GM23338 (cell line): ENCODE measurements around the gene FANCL.

Source experiments
- CREB1 ChIP-seq: fragments of 250-450 bp; sonication (Bioruptor Pico); IDR thresholded peaks from 2 replicates; pipeline ENCODE4 v1.5.0; 2020; ENCODE audit warnings: low read depth, mild to moderate bottlenecking, moderate library complexity
- EZH2 ChIP-seq: fragments of 200-600 bp; sonication (generic); IDR thresholded peaks from one replicate; pipeline ENCODE4 v1.8.0; 2017; ENCODE audit warnings: antibody characterized with exemption, mild to moderate bottlenecking, low read depth; ENCODE audit not compliant: unreplicated experiment
- EZH2phosphoT487 ChIP-seq: fragments of 200-600 bp; sonication (generic); IDR thresholded peaks from one replicate; pipeline ENCODE4 v1.8.1; 2018; ENCODE audit warnings: antibody characterized with exemption; ENCODE audit not compliant: unreplicated experiment
- POLR2AphosphoS5 ChIP-seq: IDR thresholded peaks from 2 replicates; pipeline ENCODE4 v1.6.1; 2016; ENCODE audit warnings: antibody characterized with exemption, low read depth
- REST ChIP-seq: IDR thresholded peaks from one replicate; pipeline ENCODE4 v1.6.1; 2018; ENCODE audit warnings: antibody characterized with exemption; ENCODE audit not compliant: unreplicated experiment
- ZNF114 ChIP-seq: fragments of 250-450 bp; sonication (Bioruptor Pico); IDR thresholded peaks from 2 replicates; pipeline ENCODE4 v1.5.0; 2020; ENCODE audit warnings: mild to moderate bottlenecking, moderate library complexity
- TF ChIP-seq, protein P1 (sequence below), 2 experiments: fragments of 200-600 bp in 1 of 2; sonication (generic) in 1 of 2; conservative IDR thresholded peaks; 2 replicates each; pipeline versions ENCODE4 v1.5.1 to v1.6.1; 2016 to 2017; ENCODE audit warnings: antibody characterized with exemption in 2 of 2, low read depth in 2 of 2, mild to moderate bottlenecking in 2 of 2, moderate library complexity in 1 of 2

DNA sequence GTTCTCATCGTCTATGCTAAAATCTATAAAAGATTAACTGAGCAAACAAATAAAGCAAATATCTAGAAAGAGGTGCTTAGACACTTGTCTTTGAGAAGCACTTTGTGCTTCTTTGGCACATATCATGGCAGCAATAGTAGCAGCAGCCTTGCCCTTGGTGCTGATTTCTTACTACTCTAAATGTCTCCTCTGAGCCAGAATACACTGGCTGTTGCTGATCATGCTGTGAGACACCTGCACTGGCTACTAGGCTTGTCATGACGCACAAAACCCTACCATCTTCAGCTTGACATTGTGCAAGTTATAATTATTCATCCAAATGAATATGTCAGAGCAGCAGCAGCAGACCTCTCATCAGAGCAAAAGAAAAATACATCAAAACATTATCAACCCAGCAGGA, 46.7 kb downstream of the FANCL start:
- TF ChIP-seq EZH2, result no peak
- TF ChIP-seq REST, result no peak
- TF ChIP-seq, protein P1, sequence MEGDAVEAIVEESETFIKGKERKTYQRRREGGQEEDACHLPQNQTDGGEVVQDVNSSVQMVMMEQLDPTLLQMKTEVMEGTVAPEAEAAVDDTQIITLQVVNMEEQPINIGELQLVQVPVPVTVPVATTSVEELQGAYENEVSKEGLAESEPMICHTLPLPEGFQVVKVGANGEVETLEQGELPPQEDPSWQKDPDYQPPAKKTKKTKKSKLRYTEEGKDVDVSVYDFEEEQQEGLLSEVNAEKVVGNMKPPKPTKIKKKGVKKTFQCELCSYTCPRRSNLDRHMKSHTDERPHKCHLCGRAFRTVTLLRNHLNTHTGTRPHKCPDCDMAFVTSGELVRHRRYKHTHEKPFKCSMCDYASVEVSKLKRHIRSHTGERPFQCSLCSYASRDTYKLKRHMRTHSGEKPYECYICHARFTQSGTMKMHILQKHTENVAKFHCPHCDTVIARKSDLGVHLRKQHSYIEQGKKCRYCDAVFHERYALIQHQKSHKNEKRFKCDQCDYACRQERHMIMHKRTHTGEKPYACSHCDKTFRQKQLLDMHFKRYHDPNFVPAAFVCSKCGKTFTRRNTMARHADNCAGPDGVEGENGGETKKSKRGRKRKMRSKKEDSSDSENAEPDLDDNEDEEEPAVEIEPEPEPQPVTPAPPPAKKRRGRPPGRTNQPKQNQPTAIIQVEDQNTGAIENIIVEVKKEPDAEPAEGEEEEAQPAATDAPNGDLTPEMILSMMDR (conservative IDR thresholded peaks at IDR 0.05; ENCODE audit: low read depth in 2 of 2), result no peak
- no peak for TF ChIP-seq EZH2phosphoT487
- no peak for TF ChIP-seq POLR2AphosphoS5
- no peak for TF ChIP-seq ZNF114 (CRISPR knock-in tag)
- TF ChIP-seq CREB1 (CRISPR knock-in tag), result no peak
